ENCODE measurements around the gene CSTF1.

GRCh38 chr20:56369179-56369578 is 23.3 kb upstream of the CSTF1 start:
- TF ChIP-seq CTCF (IDR thresholded peaks at IDR 0.05; ENCODE audit: low read depth, low read length, poor library complexity, severe bottlenecking) (no peak), EZH2phosphoT487 (IDR thresholded peaks at IDR 0.05; ENCODE audit: borderline replicate concordance, low read length) (no peak)

All from DOHH2 (cell line).